Esophagus muscularis mucosa (tissue), 4 donors: ENCODE results near the gene SRP68.

Source experiments
- CTCF ChIP-seq, 3 experiments: fragments of 200-600 bp in 2 of 3; fragments of 450-650 bp in 1 of 3; sonication (generic) in 2 of 3; IDR thresholded peaks; one replicate each; pipeline ENCODE4 v1.5.1; 2017 to 2019; ENCODE audit warnings: antibody characterized with exemption in 3 of 3, mild to moderate bottlenecking in 2 of 3, moderate library complexity in 1 of 3
- EP300 ChIP-seq: sonication (generic); formaldehyde crosslinking; IDR thresholded peaks from one replicate; pipeline ENCODE4 v1.6.1; 2017; ENCODE audit warnings: antibody characterized with exemption
- POLR2A ChIP-seq: fragments of 450-650 bp; IDR thresholded peaks from one replicate; pipeline ENCODE4 v1.6.1; 2017; ENCODE audit warnings: antibody characterized with exemption, moderate library complexity, mild to moderate bottlenecking, low read depth

- TF ChIP-seq POLR2A (no peak), CTCF (IDR thresholded peaks at IDR 0.05) (no peak), EP300 (no peak)
These were observed 58.9 kb downstream of the SRP68 start for GRCh38 chr17:76013377-76013932.
